Thyroid gland (tissue), 4 donors: ENCODE data around the gene MYO1D.

Source experiments
- CTCF ChIP-seq, 6 experiments: fragments of 200-600 bp in 3 of 6; fragments of 450-650 bp in 3 of 6; sonication (generic) in 3 of 6; IDR thresholded peaks; one replicate each; pipeline ENCODE4 v1.5.1; 2016 to 2019; ENCODE audit warnings: antibody characterized with exemption in 6 of 6, mild to moderate bottlenecking in 2 of 6, inconsistent platforms in 1 of 6, moderate library complexity in 1 of 6
- POLR2A ChIP-seq, 2 donors: fragments of 450-650 bp; IDR thresholded peaks; one replicate each; pipeline ENCODE4 v1.6.1; 2017; ENCODE audit warnings: antibody characterized with exemption in 2 of 2, mild to moderate bottlenecking in 2 of 2, moderate library complexity in 1 of 2

GRCh38 chr17:32463304-32463703, 413.6 kb downstream of the MYO1D start:
- no peak for TF ChIP-seq CTCF (IDR thresholded peaks at IDR 0.05)
- TF ChIP-seq POLR2A (IDR thresholded peaks at IDR 0.05): no peak
